Stomach smooth muscle (tissue), 2 donors: ENCODE results near the gene PHKB.
"Not testable (repeated sequence)": the region's sequence is repeated elsewhere in the genome, so short reads cannot be mapped to it uniquely, and the experiment has no call there.

ENCODE experiments used
- H3K27ac ChIP-seq: one replicate; pipeline ENCODE4 v1.7.0; 2013; ENCODE audit warnings: mild to moderate bottlenecking, low read length, inconsistent platforms
- H3K27me3 ChIP-seq, 2 donors: one replicate each; pipeline ENCODE4 v1.7.0; 2013; ENCODE audit warnings: low read length in 2 of 2; ENCODE audit not compliant: insufficient read depth in 2 of 2, control insufficient read depth in 1 of 2
- H3K36me3 ChIP-seq, 2 donors: one replicate each; pipeline ENCODE4 v1.7.0; 2013; ENCODE audit warnings: low read length in 2 of 2; ENCODE audit not compliant: control insufficient read depth in 2 of 2, insufficient read depth in 2 of 2
- H3K4me1 ChIP-seq: one replicate; pipeline ENCODE4 v1.7.0; 2013; ENCODE audit warnings: low read length; ENCODE audit not compliant: control insufficient read depth, insufficient read depth
- H3K4me3 ChIP-seq, 2 donors: one replicate each; pipeline ENCODE4 v1.7.0; 2013; ENCODE audit warnings: low read length in 2 of 2
- H3K9ac ChIP-seq, 2 donors: one replicate each; pipeline ENCODE4 v1.7.0; 2013; ENCODE audit warnings: low read length in 2 of 2, mild to moderate bottlenecking in 1 of 2
- H3K9me3 ChIP-seq, 2 donors: one replicate each; pipeline ENCODE4 v1.7.0; 2013; ENCODE audit warnings: low read length in 2 of 2; ENCODE audit not compliant: control insufficient read depth in 2 of 2
- donor health status: healthy.
- donor health status: Pancreatic carcinoma.

The PHKB gene

GRCh38 chr16:47469227-47469626 is 8.1 kb downstream of the PHKB start:
- H3K27ac ChIP-seq, result no peak overlapping the region
- no peak overlapping the region for H3K4me3 ChIP-seq
- H3K36me3 ChIP-seq, result no peaks in the 10 kb centered on the region
- H3K9ac ChIP-seq, result no peak overlapping the region
- H3K4me1 ChIP-seq, result peaks cover 7% of the 10 kb centered on the region
- no peaks in the 10 kb centered on the region for H3K9me3 ChIP-seq
- no peaks in the 10 kb centered on the region for H3K27me3 ChIP-seq

GRCh38 chr16:47470211-47470610 is 9.1 kb downstream of the PHKB start:
- Histone ChIP-seq H3K27me3 (no peaks in the 10 kb centered on the region), H3K4me1 (no peaks in the 10 kb centered on the region), H3K9ac (no peak overlapping the region), H3K4me3 (no peak overlapping the region), H3K36me3 (no peaks in the 10 kb centered on the region), H3K9me3 (no peaks in the 10 kb centered on the region), H3K27ac (no peak overlapping the region)

- Histone ChIP-seq H3K27ac (no peak overlapping the region), H3K9ac (no peak overlapping the region), H3K36me3 (no peaks in the 10 kb centered on the region), H3K4me3 (no peak overlapping the region), H3K27me3 (no peaks in the 10 kb centered on the region), H3K4me1 (no peaks in the 10 kb centered on the region), H3K9me3 (no peaks in the 10 kb centered on the region)
Measured at GRCh38 chr16:47470810-47471209, 9.7 kb downstream of the PHKB start.

- not testable (repeated sequence) for H3K9me3 ChIP-seq, H3K27ac ChIP-seq, H3K9ac ChIP-seq, H3K4me3 ChIP-seq, H3K4me1 ChIP-seq, H3K27me3 ChIP-seq, H3K36me3 ChIP-seq
Measured at GRCh38 chr16:47473004-47473403, 11.9 kb downstream of the PHKB start.

- Histone ChIP-seq H3K36me3 (no peaks in the 10 kb centered on the region), H3K9ac (no peak overlapping the region), H3K27ac (no peak overlapping the region), H3K9me3 (no peaks in the 10 kb centered on the region), H3K4me1 (no peaks in the 10 kb centered on the region), H3K4me3 (no peak overlapping the region), H3K27me3 (no peaks in the 10 kb centered on the region)
Measured at GRCh38 chr16:47473792-47474191, 12.7 kb downstream of the PHKB start.

GRCh38 chr16:47475786-47476185 is 14.7 kb downstream of the PHKB start:
- Histone ChIP-seq H3K36me3 (no peaks in the 10 kb centered on the region), H3K27ac (no peak overlapping the region), H3K9me3 (no peaks in the 10 kb centered on the region), H3K4me3 (no peak overlapping the region), H3K9ac (no peak overlapping the region), H3K4me1 (no peaks in the 10 kb centered on the region), H3K27me3 (no peaks in the 10 kb centered on the region)

- Histone ChIP-seq H3K27ac (no peak overlapping the region), H3K4me1 (no peaks in the 10 kb centered on the region), H3K36me3 (no peaks in the 10 kb centered on the region), H3K9ac (no peak overlapping the region), H3K9me3 (no peaks in the 10 kb centered on the region), H3K27me3 (no peaks in the 10 kb centered on the region), H3K4me3 (no peak overlapping the region)
Measured at GRCh38 chr16:47476654-47477345, 15.7 kb downstream of the PHKB start.

- no peak overlapping the region for H3K4me3 ChIP-seq
- no peaks in the 10 kb centered on the region for H3K4me1 ChIP-seq
- no peaks in the 10 kb centered on the region for H3K36me3 ChIP-seq
- H3K9me3 ChIP-seq, result no peaks in the 10 kb centered on the region
- H3K27me3 ChIP-seq, result no peaks in the 10 kb centered on the region
- no peak overlapping the region for H3K9ac ChIP-seq
- H3K27ac ChIP-seq, result no peak overlapping the region
Measured at GRCh38 chr16:47477679-47478078, 16.5 kb downstream of the PHKB start.

- Histone ChIP-seq H3K9ac (no peak overlapping the region), H3K36me3 (no peaks in the 10 kb centered on the region), H3K27ac (no peak overlapping the region), H3K9me3 (no peaks in the 10 kb centered on the region), H3K4me3 (no peak overlapping the region), H3K27me3 (no peaks in the 10 kb centered on the region), H3K4me1 (no peaks in the 10 kb centered on the region)
Measured at GRCh38 chr16:47480410-47480809, 19.3 kb downstream of the PHKB start.

GRCh38 chr16:47481698-47482374 is 20.7 kb downstream of the PHKB start:
- H3K4me1 ChIP-seq, result no peaks in the 10 kb centered on the region
- H3K9me3 ChIP-seq, result no peaks in the 10 kb centered on the region
- no peak overlapping the region for H3K4me3 ChIP-seq
- H3K27me3 ChIP-seq, result no peaks in the 10 kb centered on the region
- H3K36me3 ChIP-seq, result no peaks in the 10 kb centered on the region
- H3K9ac ChIP-seq, result no peak overlapping the region
- H3K27ac ChIP-seq, result no peak overlapping the region

- Histone ChIP-seq H3K9ac (no peak overlapping the region), H3K27me3 (no peaks in the 10 kb centered on the region), H3K36me3 (no peaks in the 10 kb centered on the region), H3K27ac (no peak overlapping the region), H3K4me1 (no peaks in the 10 kb centered on the region), H3K4me3 (no peak overlapping the region), H3K9me3 (no peaks in the 10 kb centered on the region)
Measured at GRCh38 chr16:47483616-47484015, 22.5 kb downstream of the PHKB start.
